GM12892 (cell line): ENCODE measurements around the gene LCK.

ENCODE experiments used
- POLR2A ChIP-seq: IDR thresholded peaks from 2 replicates; pipeline ENCODE4 v1.6.1; 2011; ENCODE audit warnings: low read depth, low read length, control low read depth
- TAF1 ChIP-seq: IDR thresholded peaks from 2 replicates; pipeline ENCODE4 v1.6.1; 2011; ENCODE audit warnings: low read depth, mild to moderate bottlenecking, control low read depth, low read length, borderline replicate concordance

- TF ChIP-seq TAF1: no peak
- TF ChIP-seq POLR2A: no peak
Measured at GRCh38 chr1:32276032-32276782, 25.1 kb downstream of the LCK start.
